ENCODE measurements around the gene LRRC15.

DNA sequence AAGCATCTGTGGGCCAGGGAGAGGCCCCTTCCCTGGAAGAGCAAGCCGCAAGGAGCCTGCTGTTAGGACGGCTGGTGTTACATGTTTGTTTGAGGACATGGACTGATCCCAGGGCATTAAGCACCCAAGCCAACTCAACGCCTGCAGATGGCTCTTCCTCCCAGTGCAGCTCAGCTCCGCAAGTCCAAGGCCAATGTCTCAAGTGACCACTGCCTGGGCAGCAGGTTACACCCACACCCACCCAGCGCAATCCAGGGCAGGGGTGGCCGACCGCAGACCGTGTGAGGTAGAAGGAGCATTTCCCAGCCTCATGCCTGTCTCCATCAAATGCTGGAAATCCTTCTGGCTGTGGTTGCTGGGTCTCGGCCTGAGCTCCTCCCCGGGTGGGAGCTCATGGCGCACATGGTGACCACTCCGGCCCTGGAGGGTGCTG is 15.0 kb upstream of the LRRC15 start:
- TF ChIP-seq CTCF (IDR thresholded peaks at IDR 0.05) (no peak), POLR2AphosphoS5 (IDR thresholded peaks at IDR 0.05; ENCODE audit: low read depth, low read length) (no peak), TCF7L2 (IDR thresholded peaks at IDR 0.05; ENCODE audit: low read depth, low read length) (no peak)
